ENCODE measurements around the gene DNAH9. TPM values are rescaled to one million over a fixed set of nuclear protein-coding genes. Genes with fewer than 3 reads are reported as not detected.

DNAH9 gene
- total and polyA plus RNA-seq, 12 donors: 0.06 to 0.10 TPM; not detected in 10

GRCh38 chr17:11744696-11745095, 146.4 kb downstream of the DNAH9 start:
- H3K4me3 ChIP-seq: no peak overlapping the region
- no peak overlapping the region for H3K27ac ChIP-seq
- peaks cover 0 to 22% (median 0%) of the 10 kb centered on the region in 11 donors for H3K9me3 ChIP-seq
- H3K4me1 ChIP-seq: no peaks in the 10 kb centered on the region
- ATAC-seq: no peak
- H3K27me3 ChIP-seq: peaks cover 0 to 5% (median 0%) of the 10 kb centered on the region in 7 donors
- WGBS, 2 donors: 90 to 91% methylated on average over 11 of the region's 11 CpGs
- TF ChIP-seq CTCF (IDR thresholded peaks at IDR 0.05): no peak
- DNase-seq: no peak
- no peaks in the 10 kb centered on the region for H3K36me3 ChIP-seq
- intact Hi-C loops (cut with DNase I): loop anchor here in 1 of 10 donors (5.0 kb wide), 1 partner anchor 52 kb away; no protein-coding TSS in a partner anchor

- peaks cover 0 to 5% (median 0%) of the 10 kb centered on the region in 7 donors for H3K27me3 ChIP-seq
- no peaks in the 10 kb centered on the region for H3K36me3 ChIP-seq
- no peak for DNase-seq
- no peak overlapping the region for H3K4me3 ChIP-seq
- no peak overlapping the region for H3K27ac ChIP-seq
- WGBS, 2 donors: 90 to 96% methylated on average over 7 of the region's 7 CpGs
- TF ChIP-seq CTCF (IDR thresholded peaks at IDR 0.05): no peak
- peaks cover 0 to 26% (median 0%) of the 10 kb centered on the region in 11 donors for H3K9me3 ChIP-seq
- intact Hi-C loops (cut with DNase I): no loop called here
- H3K4me1 ChIP-seq: no peaks in the 10 kb centered on the region
- ATAC-seq: no peak
These were observed 149.2 kb downstream of the DNAH9 start for GRCh38 chr17:11747441-11747840.

- Histone ChIP-seq H3K36me3 (no peaks in the 10 kb centered on the region), H3K4me1 (no peaks in the 10 kb centered on the region), H3K9me3 (peaks cover 0 to 24% (median 0%) of the 10 kb centered on the region in 11 donors), H3K27ac (no peak overlapping the region), H3K4me3 (no peak overlapping the region), H3K27me3 (no peaks in the 10 kb centered on the region)
- TF ChIP-seq CTCF (IDR thresholded peaks at IDR 0.05): no peak
- ATAC-seq (no peak), DNase-seq (no peak)
- WGBS, 2 donors: 67% methylated on average over 5 of the region's 5 CpGs
- intact Hi-C loops (cut with DNase I): no loop called here
These were observed 159.5 kb downstream of the DNAH9 start for GRCh38 chr17:11757815-11758214.

GRCh38 chr17:11768106-11768505, 169.8 kb downstream of the DNAH9 start:
- Histone ChIP-seq H3K4me1 (peaks cover 0 to 31% (median 4%) of the 10 kb centered on the region in 9 donors), H3K4me3 (no peak overlapping the region), H3K27ac (no peak overlapping the region), H3K9me3 (no peaks in the 10 kb centered on the region), H3K27me3 (peaks cover 0 to 11% (median 0%) of the 10 kb centered on the region in 7 donors), H3K36me3 (no peaks in the 10 kb centered on the region)
- DNase-seq: no peak
- intact Hi-C loops (cut with DNase I): loop anchor here in 2 of 10 donors (5.0 to 10.0 kb wide), 2 partner anchors 157 to 159 kb away; no protein-coding TSS in a partner anchor
- no peak for ATAC-seq
- 93 to 95% methylated on average over 11 of the region's 11 CpGs for WGBS, 2 donors
- no peak for TF ChIP-seq CTCF (IDR thresholded peaks at IDR 0.05)
